T47D (cell line): ENCODE data around the gene TMEM222.
"Not testable (repeated sequence)": the region's sequence is repeated elsewhere in the genome, so short reads cannot be mapped to it uniquely, and the experiment has no call there.

Source experiments
- DNase-seq, 2 experiments: peaks; one replicate each; pipeline versions ENCODE4 v3.0.0 to v3.0.0-alpha.2; 2011 to 2012; ENCODE audit warnings: low read depth in 1 of 2, low spot score in 1 of 2
- JUND ChIP-seq: IDR thresholded peaks from 2 replicates; pipeline ENCODE4 v1.6.1; 2012; ENCODE audit warnings: low read depth
- in situ Hi-C: cut with HindIII; loops from 2 replicates; pipeline ENCODE4 v1.10.0; 2016; ENCODE audit warnings: low sequenced_read_pairs, low pct_unique_long_range_greater_than_20kb

TMEM222 gene

DNA sequence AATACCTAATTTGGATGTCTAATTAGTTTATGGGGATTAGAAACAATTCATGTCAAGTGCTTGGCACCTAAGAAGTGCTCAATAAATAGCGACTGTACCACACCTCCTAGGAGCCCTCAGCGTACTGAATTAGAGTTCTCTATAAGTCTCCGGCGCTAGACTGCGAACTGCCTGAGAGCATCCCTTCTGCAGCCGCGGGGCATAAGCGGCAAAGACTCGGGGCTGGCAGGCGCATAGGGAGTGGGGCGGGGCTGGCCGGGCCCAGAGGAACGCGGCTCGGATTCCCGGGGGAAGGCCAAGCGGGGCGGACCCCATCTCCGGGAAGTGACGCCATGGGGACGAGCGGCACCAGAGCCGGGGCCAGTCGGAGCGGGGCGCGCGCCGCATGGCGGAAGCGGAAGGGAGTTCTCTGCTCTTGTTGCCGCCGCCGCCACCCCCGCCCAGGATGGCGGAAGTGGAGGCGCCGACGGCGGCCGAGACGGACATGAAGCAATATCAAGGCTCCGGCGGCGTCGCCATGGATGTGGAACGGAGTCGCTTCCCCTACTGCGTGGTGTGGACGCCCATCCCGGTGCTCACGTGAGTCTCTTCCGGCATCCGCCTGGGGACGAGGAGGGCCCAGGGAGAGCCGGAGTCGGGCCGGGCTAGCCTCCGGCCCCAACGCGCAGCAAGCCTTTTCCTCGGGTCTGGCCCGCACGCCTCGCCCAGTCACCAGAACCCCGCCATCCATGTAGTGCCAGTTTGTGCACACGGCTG is at the start of gene TMEM222:
Gene TMEM222 (plus strand): TSS at position 351 of the 756 bp plus-strand sequence. CDS start 35 bp downstream, at position 386.
- TF ChIP-seq JUND = no peak
- in situ Hi-C loops = no loop called here
- peak; percentile 80 to 95 for DNase-seq

DNA sequence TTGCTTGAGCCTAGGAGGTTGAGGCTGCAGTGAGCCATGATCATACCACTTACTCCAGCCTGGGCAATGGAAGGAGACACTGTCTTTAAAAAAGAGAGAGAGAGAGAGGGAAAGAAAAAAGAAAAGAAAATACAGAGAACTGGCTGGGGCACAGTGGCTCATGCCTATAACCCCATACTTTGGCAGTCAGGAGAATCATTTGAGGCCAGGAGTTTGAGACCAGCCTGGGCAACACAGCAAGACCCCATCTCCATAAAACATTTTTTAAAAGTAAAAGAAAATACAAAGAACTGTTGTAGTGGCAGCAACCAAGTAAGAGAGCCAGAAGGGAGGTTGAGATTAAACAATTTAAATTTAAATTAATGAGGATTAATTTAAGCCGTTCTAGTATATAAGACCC is 47.8 kb upstream of the TMEM222 start:
- in situ Hi-C loops = no loop called here
- DNase-seq = no peak

GRCh38 chr1:27275696-27276095 is 46.3 kb upstream of the TMEM222 start:
- DNase-seq = no peak
- TF ChIP-seq JUND = no peak
- in situ Hi-C loops = no loop called here

More for the DNA sequence above, 47.8 kb upstream of the TMEM222 start:
- TF ChIP-seq JUND = no peak

DNA sequence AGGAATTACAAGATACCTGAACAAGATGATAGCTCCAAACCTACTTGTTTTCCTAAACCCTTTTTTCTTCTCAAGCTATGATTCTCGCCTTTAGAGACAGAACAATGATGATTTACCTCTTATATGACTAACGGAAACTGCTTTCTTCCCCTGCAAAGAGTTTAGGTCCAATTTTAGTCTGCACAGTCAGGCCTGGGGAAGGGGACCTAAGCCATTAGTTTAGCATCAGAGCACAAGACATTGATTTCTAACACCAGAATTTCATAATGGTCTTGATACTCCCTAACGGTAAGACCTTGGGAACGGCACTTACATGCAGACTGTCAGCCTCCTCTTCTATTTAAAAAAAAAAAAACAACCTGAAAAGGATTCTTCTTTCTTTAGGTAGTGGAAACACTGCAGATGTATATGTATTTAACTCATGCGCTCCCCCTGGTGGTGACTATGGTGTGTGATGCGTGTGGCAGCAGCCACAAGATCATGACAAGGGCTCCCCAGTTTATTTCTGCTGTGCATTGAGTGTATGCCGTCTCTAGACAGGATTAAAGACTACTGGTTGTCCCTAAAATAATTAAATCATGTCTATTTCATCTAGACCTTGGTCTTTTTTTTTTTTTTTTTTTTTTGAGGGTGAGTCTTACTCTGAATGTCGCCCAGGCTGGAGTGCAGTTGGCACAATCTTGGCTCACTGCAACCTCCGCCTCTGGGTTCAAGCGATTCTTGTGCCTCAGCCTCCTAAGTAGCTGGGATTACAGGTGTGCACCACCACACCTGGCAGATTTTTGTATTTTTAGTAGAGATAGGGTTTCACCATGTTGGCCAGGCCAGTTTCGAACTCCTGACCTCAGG is 37.3 kb upstream of the TMEM222 start:
- in situ Hi-C loops = no loop called here
- no peak for TF ChIP-seq JUND
- peak; percentile 75 to 77 for DNase-seq

DNA sequence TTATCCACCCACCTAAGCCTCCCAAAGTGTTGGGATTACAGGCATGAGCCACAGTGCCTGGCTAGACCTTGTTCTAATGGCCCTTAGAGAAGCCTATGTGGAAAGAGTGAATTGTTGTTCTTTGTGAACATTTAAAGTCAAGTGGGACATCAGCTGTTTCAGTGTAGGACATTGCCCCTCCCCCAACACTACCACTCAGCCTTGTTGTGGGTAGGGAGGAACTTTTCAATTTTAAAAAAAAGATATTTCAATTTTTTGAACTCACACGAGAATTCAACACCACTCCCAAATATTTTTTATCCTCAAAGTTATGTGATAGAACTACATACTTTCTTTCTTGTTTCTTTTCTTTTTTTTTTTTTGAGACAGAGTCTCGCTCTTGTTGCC is 36.7 kb upstream of the TMEM222 start:
- no peak for TF ChIP-seq JUND
- DNase-seq = no peak
- in situ Hi-C loops = no loop called here

- DNase-seq, in situ Hi-C loops: not testable (repeated sequence)
Observed at GRCh38 chr1:27285821-27286220, 36.1 kb upstream of the TMEM222 start.

- in situ Hi-C loops, DNase-seq: not testable (repeated sequence)
Observed at GRCh38 chr1:27289125-27289524, 32.8 kb upstream of the TMEM222 start.

DNA sequence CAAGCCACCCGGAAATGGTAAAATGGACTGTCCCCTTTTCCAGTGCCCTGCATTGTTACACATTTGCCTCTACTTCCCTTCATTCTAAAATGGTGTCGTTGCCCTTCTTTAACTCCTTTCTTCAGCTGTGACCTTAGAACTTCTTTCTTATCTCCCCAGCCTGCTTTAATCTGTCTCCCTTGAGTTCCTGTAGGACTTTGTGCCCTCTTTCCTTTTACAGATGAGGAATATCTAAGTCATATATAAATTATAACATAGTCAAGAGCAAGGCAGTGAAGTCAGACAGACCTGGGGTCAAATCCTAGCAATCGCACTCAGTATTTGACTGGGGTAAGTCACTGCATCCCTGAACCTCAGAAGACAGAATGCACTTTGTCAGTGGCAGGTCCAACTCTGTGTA is 31.4 kb upstream of the TMEM222 start:
- in situ Hi-C loops = no loop called here
- TF ChIP-seq JUND = no peak
- DNase-seq = no peak

DNA sequence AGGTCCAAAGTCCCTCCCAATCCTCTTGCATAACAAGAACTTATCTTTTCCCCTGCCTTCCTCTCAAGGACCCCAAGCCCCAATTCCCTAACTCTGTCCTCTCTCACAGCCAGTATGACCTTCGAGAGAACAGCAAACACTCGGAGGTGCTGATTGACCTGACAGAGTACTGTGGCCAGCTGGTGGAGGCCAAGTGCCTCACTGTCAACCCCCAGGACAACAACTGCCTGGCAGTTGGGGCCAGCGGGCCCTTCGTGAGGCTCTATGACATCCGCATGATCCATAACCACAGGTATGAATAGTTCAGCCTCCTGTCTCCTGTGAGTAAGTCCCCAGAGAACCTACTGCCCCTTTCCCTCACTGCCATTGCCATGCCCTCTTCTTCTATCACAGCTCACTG is 29.9 kb upstream of the TMEM222 start:
- no peak for DNase-seq
- TF ChIP-seq JUND = no peak
- in situ Hi-C loops = no loop called here

GRCh38 chr1:27293915-27294314 is 28.0 kb upstream of the TMEM222 start:
- no peak for TF ChIP-seq JUND
- no peak for DNase-seq
- in situ Hi-C loops = no loop called here

GRCh38 chr1:27296773-27297291 is 25.1 kb upstream of the TMEM222 start:
- no peak for TF ChIP-seq JUND
- in situ Hi-C loops = no loop called here
- DNase-seq = peak; percentile 54 to 58

- no peak for DNase-seq
- in situ Hi-C loops = no loop called here
- TF ChIP-seq JUND = no peak
Observed at GRCh38 chr1:27297903-27298302, 24.1 kb upstream of the TMEM222 start.
